ENCODE results near the gene PTGER2. TPM values are rescaled to one million over a fixed set of nuclear protein-coding genes. Genes with fewer than 3 reads are reported as not detected.
A peak's percentile ranks its signal among the peaks of the same experiment; 100 is the strongest.

Gene PTGER2
- total RNA-seq (10.0 TPM), polyA plus RNA-seq (ENCODE audit: insufficient read depth, low read depth, low replicate concordance) (3.4 TPM)
- long read RNA-seq, donor 1, partial matches to known transcripts, result 0 of 1 reads
- long read RNA-seq, donor 1, other reads (novel, unspliced or antisense), result 0 of 1 reads
- long read RNA-seq, donor 2, partial matches to known transcripts, result 0 of 1 reads
- long read RNA-seq, donor 2, other reads (novel, unspliced or antisense), result 0 of 1 reads
- long read RNA-seq, donor 3, partial matches to known transcripts, result 0 of 2 reads
- long read RNA-seq, donor 3, other reads (novel, unspliced or antisense), result 0 of 2 reads
- long read RNA-seq, donor 4, partial matches to known transcripts, result 0 of 2 reads
- long read RNA-seq, donor 4, other reads (novel, unspliced or antisense), result 0 of 2 reads
- long read RNA-seq, donor 5, result 0 reads
- long read RNA-seq, donor 6, partial matches to known transcripts, result 0 of 1 reads
- long read RNA-seq, donor 6, other reads (novel, unspliced or antisense), result 0 of 1 reads
- long read RNA-seq, donor 7, transcript PTGER2-201 (2 exons, 2,383 nt), result major isoform, 14 of 15 reads
- long read RNA-seq, donor 7, partial matches to known transcripts, result 0 of 15 reads
- long read RNA-seq, donor 7, other reads (novel, unspliced or antisense), result 1 of 15 reads
- long read RNA-seq, donor 8, partial matches to known transcripts, result 0 of 3 reads
- long read RNA-seq, donor 8, other reads (novel, unspliced or antisense), result 0 of 3 reads
- long read RNA-seq, donor 9, partial matches to known transcripts, result 0 of 3 reads
- long read RNA-seq, donor 9, other reads (novel, unspliced or antisense), result 0 of 3 reads
- long read RNA-seq, donor 10, partial matches to known transcripts, result 0 of 3 reads
- long read RNA-seq, donor 10, other reads (novel, unspliced or antisense), result 0 of 3 reads

- no peaks in the 10 kb centered on the region for H3K9me3 ChIP-seq (ENCODE audit: control insufficient read depth in 2 of 3, insufficient read depth in 1 of 3, low read length in 3 of 3)
- H3K27me3 ChIP-seq (ENCODE audit: control insufficient read depth, insufficient read depth, low read length), result no peaks in the 10 kb centered on the region
- peak within 1 kb of the TSS; percentile 60 to 78 (median 64) for H3K4me3 ChIP-seq (ENCODE audit: low read length in 3 of 3)
- DNase-seq (peak; percentile 83 to 97 (median 89)), FAIRE-seq (no peak)
- TF ChIP-seq CTCF (IDR thresholded peaks at IDR 0.05; ENCODE audit: borderline replicate concordance, extremely low read depth, insufficient read depth), result no peak
- H3K36me3 ChIP-seq (ENCODE audit: control insufficient read depth in 2 of 3, insufficient read depth in 3 of 3, low read length in 3 of 3), result no peaks in the 10 kb centered on the region
- peak within 1 kb of the TSS; percentile 38 to 67 (median 51) for H3K9ac ChIP-seq (ENCODE audit: low read length in 3 of 3)
- H3K27ac ChIP-seq (ENCODE audit: low read depth in 2 of 2, low read length in 2 of 2), result peak within 1 kb of the TSS; percentile 23 to 66
- peaks cover 0 to 14% (median 0%) of the 10 kb centered on the region in 3 donors for H3K4me1 ChIP-seq (ENCODE audit: control insufficient read depth in 2 of 3, insufficient read depth in 2 of 3, low read depth in 1 of 3, low read length in 3 of 3)
- intact Hi-C loops (cut with DNase I), result no loop called here
These were observed at the start of gene PTGER2 for GRCh38 chr14:52313903-52314594. TSS of gene PTGER2 (plus strand) at chr14:52314312. CDS start at chr14:52314549, 237 bp downstream.

GRCh38 chr14:52265253-52265652, 48.9 kb upstream of the PTGER2 start:
- DNase-seq (no peak), FAIRE-seq (no peak)
- H3K9ac ChIP-seq (ENCODE audit: low read length in 3 of 3), result no peak overlapping the region
- no peaks in the 10 kb centered on the region for H3K9me3 ChIP-seq (ENCODE audit: control insufficient read depth in 2 of 3, insufficient read depth in 1 of 3, low read length in 3 of 3)
- no peak for TF ChIP-seq CTCF (IDR thresholded peaks at IDR 0.05; ENCODE audit: borderline replicate concordance, extremely low read depth, insufficient read depth)
- no peaks in the 10 kb centered on the region for H3K36me3 ChIP-seq (ENCODE audit: control insufficient read depth in 2 of 3, insufficient read depth in 3 of 3, low read length in 3 of 3)
- H3K27me3 ChIP-seq (ENCODE audit: control insufficient read depth, insufficient read depth, low read length), result peaks cover 11% of the 10 kb centered on the region
- no peaks in the 10 kb centered on the region for H3K4me1 ChIP-seq (ENCODE audit: control insufficient read depth in 2 of 3, insufficient read depth in 2 of 3, low read depth in 1 of 3, low read length in 3 of 3)
- no peak overlapping the region for H3K27ac ChIP-seq (ENCODE audit: low read depth in 2 of 2, low read length in 2 of 2)
- intact Hi-C loops (cut with DNase I), result no loop called here
- H3K4me3 ChIP-seq (ENCODE audit: low read length in 3 of 3), result no peak overlapping the region

GRCh38 chr14:52266179-52266578, 47.9 kb upstream of the PTGER2 start:
- Histone ChIP-seq H3K27me3 (ENCODE audit: control insufficient read depth, insufficient read depth, low read length) (peaks cover 11% of the 10 kb centered on the region), H3K9ac (ENCODE audit: low read length in 3 of 3) (no peak overlapping the region), H3K27ac (ENCODE audit: low read depth in 2 of 2, low read length in 2 of 2) (no peak overlapping the region), H3K9me3 (ENCODE audit: control insufficient read depth in 2 of 3, insufficient read depth in 1 of 3, low read length in 3 of 3) (no peaks in the 10 kb centered on the region), H3K4me3 (ENCODE audit: low read length in 3 of 3) (no peak overlapping the region), H3K4me1 (ENCODE audit: control insufficient read depth in 2 of 3, insufficient read depth in 2 of 3, low read depth in 1 of 3, low read length in 3 of 3) (no peaks in the 10 kb centered on the region), H3K36me3 (ENCODE audit: control insufficient read depth in 2 of 3, insufficient read depth in 3 of 3, low read length in 3 of 3) (no peaks in the 10 kb centered on the region)
- TF ChIP-seq CTCF (IDR thresholded peaks at IDR 0.05; ENCODE audit: borderline replicate concordance, extremely low read depth, insufficient read depth), result no peak
- no peak for FAIRE-seq
- intact Hi-C loops (cut with DNase I), result no loop called here
- no peak for DNase-seq

Measured in kidney (tissue), 22 donors.